ENCODE measurements around the gene KRTAP10-1.
"Not testable (repeated sequence)": the region's sequence is repeated elsewhere in the genome, so short reads cannot be mapped to it uniquely, and the experiment has no call there.

KRTAP10-1 gene

DNA sequence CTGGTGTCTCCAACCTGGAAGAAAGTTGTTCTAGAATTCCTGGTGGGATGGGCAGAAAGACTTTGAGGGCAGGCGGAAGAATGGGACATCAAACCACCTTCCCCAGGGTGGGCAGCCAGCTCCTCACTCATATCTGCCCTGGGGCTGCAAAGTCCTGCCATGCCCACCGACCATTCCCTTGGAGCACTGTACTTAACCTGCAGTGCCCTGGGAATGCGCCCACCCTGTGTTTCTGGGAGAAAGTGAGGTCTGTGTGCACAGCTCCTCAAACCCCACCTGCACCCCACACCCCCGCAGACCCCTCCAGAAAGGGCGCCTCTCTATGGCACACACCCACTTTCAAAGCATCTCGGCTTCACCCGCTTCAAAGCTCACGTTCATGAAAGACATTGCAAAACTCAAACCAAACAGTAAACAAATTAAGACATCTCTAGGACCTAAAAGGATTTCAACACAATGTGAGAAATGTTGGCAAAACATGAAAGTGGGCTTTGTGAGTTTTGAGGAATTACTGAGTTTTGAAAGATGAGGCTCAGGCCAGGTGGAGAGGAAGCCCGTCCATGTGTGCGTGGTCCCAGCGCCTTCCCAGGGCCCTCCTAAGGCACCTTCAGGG is 25.1 kb downstream of the KRTAP10-1 start:
- no peak for DNase-seq

- no peak for DNase-seq
Observed at GRCh38 chr21:44514218-44514520, 25.8 kb downstream of the KRTAP10-1 start.

DNA sequence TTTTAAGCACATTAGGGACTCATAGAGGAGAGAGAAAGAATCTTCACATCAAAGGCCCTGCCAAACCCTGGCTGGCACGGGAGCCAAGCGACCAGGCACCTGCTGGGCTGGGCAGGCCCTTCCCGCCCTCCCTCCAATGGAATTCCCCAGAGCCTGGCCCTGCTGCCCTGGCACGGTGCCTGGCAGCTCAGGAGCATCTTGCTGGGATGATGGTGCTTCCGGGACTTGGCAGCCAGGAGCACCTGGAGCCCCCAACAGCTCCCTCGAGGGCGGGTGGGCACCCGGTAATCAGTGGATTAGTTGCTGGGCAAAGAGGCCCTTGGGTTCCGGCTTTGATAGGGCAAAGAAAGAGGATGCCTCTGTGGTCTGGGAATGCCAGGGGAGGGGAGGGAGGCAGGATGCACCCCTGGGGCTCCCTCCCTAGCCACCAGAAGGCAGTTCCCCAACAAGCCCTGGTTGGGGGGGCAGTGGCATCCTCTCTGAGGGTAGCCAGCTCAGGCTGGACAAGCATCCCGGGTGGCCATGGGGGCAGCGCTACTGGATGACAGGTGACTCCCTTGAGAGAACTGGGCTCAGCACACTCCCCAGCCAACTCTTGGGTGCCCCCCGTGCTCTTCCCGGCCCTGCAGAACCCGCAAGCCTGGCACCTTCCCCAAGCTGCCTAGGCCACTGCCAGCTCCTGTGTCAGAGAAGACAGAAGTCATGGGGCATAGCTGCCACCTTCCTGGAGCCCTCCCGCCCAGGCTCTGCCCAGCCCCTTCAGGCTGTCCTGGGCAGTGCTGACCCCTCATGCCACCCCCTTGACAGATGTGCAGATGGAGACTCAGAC is 26.4 kb downstream of the KRTAP10-1 start:
- no peak for DNase-seq

GRCh38 chr21:44512496-44513388 is 27.3 kb downstream of the KRTAP10-1 start:
- no peak for DNase-seq

GRCh38 chr21:44511938-44512275 is 28.1 kb downstream of the KRTAP10-1 start:
- no peak for DNase-seq

- DNase-seq: no peak
Observed at GRCh38 chr21:44511219-44511937, 28.6 kb downstream of the KRTAP10-1 start.

GRCh38 chr21:44510508-44511218 is 29.3 kb downstream of the KRTAP10-1 start:
- peak; percentile 71 to 73 for DNase-seq

GRCh38 chr21:44510109-44510507 is 29.9 kb downstream of the KRTAP10-1 start:
- DNase-seq: no peak

- DNase-seq: no peak
Observed at GRCh38 chr21:44509539-44509938, 30.5 kb downstream of the KRTAP10-1 start.

GRCh38 chr21:44508711-44509445 is 31.1 kb downstream of the KRTAP10-1 start:
- no peak for DNase-seq

GRCh38 chr21:44508426-44508710 is 31.6 kb downstream of the KRTAP10-1 start:
- no peak for DNase-seq

DNA sequence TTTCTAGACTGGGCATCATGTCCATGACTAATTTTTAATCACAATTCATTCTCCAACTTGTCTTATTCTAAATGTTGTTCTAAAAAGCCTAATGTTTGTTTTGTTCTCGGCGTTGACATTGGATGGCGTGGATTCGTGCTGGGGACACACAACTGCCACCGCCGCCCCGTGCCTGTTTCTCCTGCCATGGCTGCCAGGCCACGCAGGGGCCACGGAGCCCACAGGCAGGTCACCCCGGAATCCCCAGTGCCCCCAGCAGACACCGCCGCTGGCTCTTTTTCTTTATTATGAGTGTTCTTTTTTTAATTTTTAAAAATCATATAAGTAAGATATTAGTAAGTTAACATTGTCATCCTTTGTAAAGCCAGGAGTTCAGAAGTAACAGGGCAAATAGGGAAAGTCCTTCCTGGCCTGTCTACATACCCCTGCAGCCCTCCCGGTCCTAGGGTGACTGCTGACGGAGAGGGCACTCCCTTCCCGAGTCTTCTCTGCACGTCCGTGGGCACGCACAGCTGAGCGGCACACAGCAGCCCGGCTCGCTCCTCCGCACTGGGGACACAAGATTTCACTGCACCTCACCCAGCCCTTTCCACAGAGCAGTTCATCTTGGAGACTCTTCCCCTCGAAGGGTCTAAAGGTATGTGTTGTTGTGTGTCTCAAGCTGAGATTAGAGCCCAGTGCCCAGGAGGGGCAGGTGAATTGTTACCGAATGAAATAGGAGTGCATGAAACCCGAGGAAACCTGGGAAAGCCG is 32.1 kb downstream of the KRTAP10-1 start:
- no peak for DNase-seq

- DNase-seq: no peak
Observed at GRCh38 chr21:44506279-44507255, 33.4 kb downstream of the KRTAP10-1 start.

- no peak for DNase-seq
Observed at GRCh38 chr21:44505673-44506278, 34.2 kb downstream of the KRTAP10-1 start.

DNA sequence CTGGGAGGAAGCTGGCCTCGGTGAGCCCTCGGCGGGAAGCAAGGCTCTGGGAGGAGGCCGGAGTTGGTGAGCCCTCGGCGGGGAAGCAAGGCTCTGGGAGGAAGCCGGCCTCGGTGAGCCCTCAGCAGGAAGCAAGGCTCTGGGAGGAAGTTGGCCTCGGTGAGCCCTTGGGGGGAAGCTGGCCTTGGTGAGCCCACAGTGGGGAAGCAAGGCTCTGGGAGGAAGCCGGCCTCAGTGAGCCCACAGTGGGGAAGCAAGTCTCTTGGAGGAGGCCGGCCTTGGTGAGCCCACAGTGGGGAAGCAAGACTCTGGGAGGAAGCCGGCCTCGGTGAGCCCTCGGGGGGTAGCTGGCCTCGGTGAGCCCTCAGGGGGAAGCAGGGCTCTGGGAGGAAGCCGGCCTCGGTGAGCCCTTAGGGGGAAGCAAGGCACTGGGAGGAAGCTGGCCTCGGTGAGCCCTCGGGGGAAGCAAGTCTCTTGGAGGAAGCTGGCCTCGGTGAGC is 36.0 kb downstream of the KRTAP10-1 start:
- no peak for DNase-seq

DNA sequence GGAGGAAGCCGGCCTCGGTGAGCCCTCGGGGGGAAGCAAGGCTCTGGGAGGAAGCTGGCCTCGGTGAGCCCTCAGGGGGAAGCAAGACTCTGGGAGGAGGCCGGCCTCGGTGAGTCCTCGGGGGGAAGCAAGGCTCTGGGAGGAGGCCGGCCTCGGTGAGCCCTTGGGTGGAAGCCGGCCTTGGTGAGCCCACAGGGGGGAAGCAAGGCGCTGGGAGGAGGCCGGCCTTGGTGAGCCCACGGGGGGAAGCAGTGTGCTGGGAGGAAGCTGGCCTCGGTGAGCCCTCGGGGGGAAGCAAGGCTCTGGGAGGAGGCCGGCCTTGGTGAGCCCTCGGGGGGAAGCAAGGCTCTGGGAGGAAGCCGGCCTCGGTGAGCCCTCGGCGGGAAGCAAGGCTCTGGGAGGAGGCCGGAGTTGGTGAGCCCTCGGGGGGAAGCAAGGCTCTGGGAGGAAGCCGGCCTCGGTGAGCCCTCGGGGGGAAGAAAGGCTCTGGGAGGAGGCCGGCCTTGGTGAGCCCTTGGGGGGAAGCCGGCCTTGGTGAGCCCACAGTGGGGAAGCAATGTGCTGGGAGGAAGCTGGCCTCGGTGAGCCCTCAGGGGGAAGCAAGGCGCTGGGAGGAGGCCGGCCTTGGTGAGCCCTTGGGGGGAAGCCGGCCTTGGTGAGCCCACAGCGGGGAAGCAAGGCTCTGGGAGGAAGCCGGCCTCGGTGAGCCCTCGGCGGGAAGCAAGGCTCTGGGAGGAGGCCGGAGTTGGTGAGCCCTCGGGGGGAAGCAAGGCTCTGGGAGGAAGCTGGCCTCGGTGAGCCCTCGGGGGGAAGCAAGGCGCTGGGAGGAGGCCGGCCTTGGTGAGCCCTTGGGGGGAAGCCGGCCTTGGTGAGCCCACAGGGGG is 36.7 kb downstream of the KRTAP10-1 start:
- not testable (repeated sequence) for DNase-seq

GRCh38 chr21:44502171-44502958 is 37.6 kb downstream of the KRTAP10-1 start:
- no peak for DNase-seq
